Measurements from ENCODE around the gene SLC35B2.

The SLC35B2 gene

GRCh38 chr6:44219815-44220784 is 37.2 kb downstream of the SLC35B2 start:
- no peak for DNase-seq

GRCh38 chr6:44219053-44219814 is 38.1 kb downstream of the SLC35B2 start:
- peak in 1 of 2 donors; percentile 39 for DNase-seq

- no peak for DNase-seq
Measured at GRCh38 chr6:44217332-44218143, 39.8 kb downstream of the SLC35B2 start.

GRCh38 chr6:44216677-44217331 is 40.5 kb downstream of the SLC35B2 start, which contains the start of gene MYMX:
TSS of gene MYMX (plus strand) at chr6:44216926. CDS start at chr6:44217472, 546 bp downstream.
- DNase-seq = no peak

- no peak for DNase-seq
Measured at GRCh38 chr6:44214307-44214706, 43.0 kb downstream of the SLC35B2 start.

- no peak for DNase-seq
Measured at GRCh38 chr6:44211284-44211683, 46.0 kb downstream of the SLC35B2 start.

- DNase-seq = no peak
Measured at GRCh38 chr6:44207966-44208365, 49.4 kb downstream of the SLC35B2 start.
